ENCODE results near the gene SCN11A.

- no peak for TF ChIP-seq CTCF (IDR thresholded peaks at IDR 0.05)
- TF ChIP-seq POLR2A (IDR thresholded peaks at IDR 0.05): no peak
These were observed 26.3 kb downstream of the SCN11A start for GRCh38 chr3:39025222-39025970.

All from uterus (tissue), 2 donors.